Measurements from ENCODE around the gene CIPC. TPM values are rescaled to one million over a fixed set of nuclear protein-coding genes. Genes with fewer than 3 reads are reported as not detected.

Gene CIPC
- total RNA-seq (2014; rRNA removed; shearing (Covaris generic)), result 9.1 and 11.9 TPM in 2 replicates

GRCh38 chr14:77097700-77098528, at the start of gene CIPC:
Gene CIPC, plus strand, starts transcription at chr14:77098258. Its CDS starts 7,451 bp downstream, at chr14:77105709.
- peak; percentile 96 for DNase-seq (ENCODE audit: low spot score)

GRCh38 chr14:77051116-77051515, 46.9 kb upstream of the CIPC start:
- no peak for DNase-seq (ENCODE audit: low spot score)

GRCh38 chr14:77052281-77053044, 45.6 kb upstream of the CIPC start:
- DNase-seq (ENCODE audit: low spot score), result no peak

- peak; percentile 68 for DNase-seq (ENCODE audit: low spot score)
Observed at GRCh38 chr14:77053046-77053841, 44.8 kb upstream of the CIPC start.

- DNase-seq (ENCODE audit: low spot score), result no peak
Observed at GRCh38 chr14:77055306-77055705, 42.8 kb upstream of the CIPC start.

GRCh38 chr14:77055981-77056380, 42.1 kb upstream of the CIPC start:
- no peak for DNase-seq (ENCODE audit: low spot score)

GRCh38 chr14:77058117-77058516, 39.9 kb upstream of the CIPC start:
- no peak for DNase-seq (ENCODE audit: low spot score)

GRCh38 chr14:77058785-77059184, 39.3 kb upstream of the CIPC start:
- DNase-seq (ENCODE audit: low spot score), result no peak

- peak; percentile 57 for DNase-seq (ENCODE audit: low spot score)
Observed at GRCh38 chr14:77059276-77059915, 38.7 kb upstream of the CIPC start.

- DNase-seq (ENCODE audit: low spot score), result no peak
Observed at GRCh38 chr14:77061630-77062257, 36.3 kb upstream of the CIPC start.

GRCh38 chr14:77062261-77062660, 35.8 kb upstream of the CIPC start:
- DNase-seq (ENCODE audit: low spot score), result no peak

GRCh38 chr14:77063571-77064171, 34.4 kb upstream of the CIPC start:
- DNase-seq (ENCODE audit: low spot score), result no peak

GRCh38 chr14:77064521-77065178, 33.4 kb upstream of the CIPC start:
- DNase-seq (ENCODE audit: low spot score), result no peak

GRCh38 chr14:77065851-77066577, 32.0 kb upstream of the CIPC start:
- DNase-seq (ENCODE audit: low spot score), result no peak

- DNase-seq (ENCODE audit: low spot score), result no peak
Observed at GRCh38 chr14:77066578-77067172, 31.4 kb upstream of the CIPC start.

- DNase-seq (ENCODE audit: low spot score), result peak; percentile 71
Observed at GRCh38 chr14:77067632-77068516, 30.2 kb upstream of the CIPC start.

- DNase-seq (ENCODE audit: low spot score), result no peak
Observed at GRCh38 chr14:77068517-77069200, 29.4 kb upstream of the CIPC start.

Measured in HT-29 (cell line).